Heart left ventricle (tissue), 13 donors: ENCODE data around the gene MEIOC.

Experiments used
- POLR2A ChIP-seq, 2 donors: fragments of 450-650 bp; IDR thresholded peaks; one replicate each; pipeline ENCODE4 v1.6.1; 2017; ENCODE audit warnings: antibody characterized with exemption in 2 of 2, mild to moderate bottlenecking in 2 of 2, moderate library complexity in 2 of 2
- TF ChIP-seq, protein P1 (sequence below), 12 donors: fragments of 200-600 bp; sonication (generic) in 4 of 12; IDR thresholded peaks; one replicate each; pipeline versions ENCODE4 v1.5.0 to v1.8.0; 2018 to 2022; ENCODE audit warnings: antibody characterized with exemption in 12 of 12, mild to moderate bottlenecking in 5 of 12
- donor health status: ischemic (EF 13 %, LVEDD 7.1; RV severe dilation, severe dysfunction).
- donor health status: DM: no; HTN: yes; CAD: no.
- donor health status: DM: no; HTN: no; CAD: no.
- donor health status: ischemic (EF 25% LVEDD 6.9; RV normal size, moderate dysfunction).
- donor health status: ischemic (EF 25% LVEDD 5.7; RV mildly dilated, moderate dysfunction).
- donor health status: ischemic (EF 35%, LVEDD 5.7; RV mildly dilated, moderate dysfunction).
- donor health status: nonischemic (EF 11% LVEDD 7.7; RV severe dilation, severe dysfunction).
- donor health status: DM: yes; HTN: yes; CAD: no.
- donor health status: PGD.
- donor health status: ischemic (EF 29% LVEDD 5.4; RV normal size, mild dysfunction).
- donor health status: nonischemic (EF 23%, LVEDD 6.1; RV moderate dilation, normal function).

DNA sequence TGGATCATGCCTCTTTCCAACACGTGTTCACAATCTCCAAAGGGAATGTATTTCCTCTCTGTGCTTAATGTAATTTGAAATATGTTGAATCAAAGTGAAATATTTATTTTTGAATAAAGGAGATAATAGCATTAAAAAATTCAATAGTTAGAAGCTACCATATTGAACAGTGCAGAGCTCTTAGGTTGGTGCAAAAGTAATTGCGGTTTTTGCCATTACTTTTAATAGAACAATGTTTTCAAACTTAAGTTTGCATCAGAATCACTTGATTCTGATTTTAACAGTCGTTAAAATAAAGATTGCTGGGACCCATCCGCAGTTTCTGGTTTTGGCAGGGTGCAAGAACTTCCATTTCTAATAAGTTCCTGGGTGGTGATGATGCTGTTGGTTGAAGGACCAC, 10.0 kb upstream of the MEIOC start:
- TF ChIP-seq, protein P1, sequence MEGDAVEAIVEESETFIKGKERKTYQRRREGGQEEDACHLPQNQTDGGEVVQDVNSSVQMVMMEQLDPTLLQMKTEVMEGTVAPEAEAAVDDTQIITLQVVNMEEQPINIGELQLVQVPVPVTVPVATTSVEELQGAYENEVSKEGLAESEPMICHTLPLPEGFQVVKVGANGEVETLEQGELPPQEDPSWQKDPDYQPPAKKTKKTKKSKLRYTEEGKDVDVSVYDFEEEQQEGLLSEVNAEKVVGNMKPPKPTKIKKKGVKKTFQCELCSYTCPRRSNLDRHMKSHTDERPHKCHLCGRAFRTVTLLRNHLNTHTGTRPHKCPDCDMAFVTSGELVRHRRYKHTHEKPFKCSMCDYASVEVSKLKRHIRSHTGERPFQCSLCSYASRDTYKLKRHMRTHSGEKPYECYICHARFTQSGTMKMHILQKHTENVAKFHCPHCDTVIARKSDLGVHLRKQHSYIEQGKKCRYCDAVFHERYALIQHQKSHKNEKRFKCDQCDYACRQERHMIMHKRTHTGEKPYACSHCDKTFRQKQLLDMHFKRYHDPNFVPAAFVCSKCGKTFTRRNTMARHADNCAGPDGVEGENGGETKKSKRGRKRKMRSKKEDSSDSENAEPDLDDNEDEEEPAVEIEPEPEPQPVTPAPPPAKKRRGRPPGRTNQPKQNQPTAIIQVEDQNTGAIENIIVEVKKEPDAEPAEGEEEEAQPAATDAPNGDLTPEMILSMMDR (IDR thresholded peaks at IDR 0.05) = no peak
- TF ChIP-seq POLR2A (IDR thresholded peaks at IDR 0.05) = no peak
